Effector CD8-positive, alpha-beta T cell (primary cell): ENCODE data around the gene C2orf92.
"Not testable (repeated sequence)": the region's sequence is repeated elsewhere in the genome, so short reads cannot be mapped to it uniquely, and the experiment has no call there.

ENCODE experiments used
- DNase-seq: peaks from one replicate; lab custom pipeline; 2025; lab: John Stamatoyannopoulos, UW

Gene C2orf92

GRCh38 chr2:97660044-97660774 lies 9.3 kb upstream of the C2orf92 start:
- no peak for DNase-seq

GRCh38 chr2:97660775-97661389 lies 8.6 kb upstream of the C2orf92 start:
- no peak for DNase-seq

- DNase-seq, result no peak
These were observed 7.6 kb upstream of the C2orf92 start for GRCh38 chr2:97661927-97662326.

GRCh38 chr2:97662386-97662894 lies 7.1 kb upstream of the C2orf92 start:
- DNase-seq, result no peak

- DNase-seq, result peak; percentile 40
These were observed 6.5 kb upstream of the C2orf92 start for GRCh38 chr2:97662895-97663625.

GRCh38 chr2:97663626-97663961 lies 5.9 kb upstream of the C2orf92 start:
- no peak for DNase-seq

GRCh38 chr2:97663962-97664635 lies 5.4 kb upstream of the C2orf92 start, which contains the start of gene ACTR1B:
Gene ACTR1B, minus strand, starts transcription at chr2:97664044. Its CDS starts 154 bp downstream, at chr2:97663890.
- DNase-seq, result peak; percentile 95

GRCh38 chr2:97664636-97664970 lies 4.9 kb upstream of the C2orf92 start:
- no peak for DNase-seq

GRCh38 chr2:97670471-97670870 lies 958 bp downstream of the C2orf92 start:
- DNase-seq, result no peak

GRCh38 chr2:97671526-97671925 lies 2.0 kb downstream of the C2orf92 start:
- DNase-seq, result no peak

GRCh38 chr2:97672606-97673140 lies 3.2 kb downstream of the C2orf92 start:
- not testable (repeated sequence) for DNase-seq

GRCh38 chr2:97673182-97673914 lies 3.8 kb downstream of the C2orf92 start:
- no peak for DNase-seq

GRCh38 chr2:97673915-97674283 lies 4.4 kb downstream of the C2orf92 start:
- no peak for DNase-seq

- no peak for DNase-seq
These were observed 6.1 kb downstream of the C2orf92 start for GRCh38 chr2:97675430-97676113.

- no peak for DNase-seq
These were observed 7.1 kb downstream of the C2orf92 start for GRCh38 chr2:97676620-97677019.

GRCh38 chr2:97677480-97677879 lies 8.0 kb downstream of the C2orf92 start:
- DNase-seq, result no peak

- no peak for DNase-seq
These were observed 8.8 kb downstream of the C2orf92 start for GRCh38 chr2:97678298-97678697.

GRCh38 chr2:97687235-97687634 lies 17.7 kb downstream of the C2orf92 start:
- not testable (repeated sequence) for DNase-seq

- DNase-seq, result no peak
These were observed 18.7 kb downstream of the C2orf92 start for GRCh38 chr2:97688062-97688827.

- DNase-seq, result no peak
These were observed 21.7 kb downstream of the C2orf92 start for GRCh38 chr2:97691166-97691565.
